Lower leg skin (tissue), 4 donors: ENCODE data around the gene ATIC. TPM values are rescaled to one million over a fixed set of nuclear protein-coding genes. Genes with fewer than 3 reads are reported as not detected.

Experiments used
- DNase-seq, 2 donors: peaks; one replicate each; pipeline ENCODE4 v3.0.0-alpha.2; 2019; ENCODE audit warnings: low spot score in 2 of 2
- H3K4me3 ChIP-seq: fragments of 200-600 bp; sonication (generic); 2 replicates; pipeline ENCODE4 v1.5.1; 2017; ENCODE audit warnings: mild to moderate bottlenecking, low read depth; ENCODE audit not compliant: poor library complexity, severe bottlenecking
- CTCF ChIP-seq, 3 donors: fragments of 450-650 bp; IDR thresholded peaks; one replicate each; pipeline ENCODE4 v1.5.1; 2016; ENCODE audit warnings: antibody characterized with exemption in 3 of 3, mild to moderate bottlenecking in 3 of 3, moderate library complexity in 2 of 3
- POLR2A ChIP-seq, 2 donors: fragments of 450-650 bp; IDR thresholded peaks; one replicate each; pipeline ENCODE4 v1.6.1; 2016 to 2017; ENCODE audit warnings: antibody characterized with exemption in 2 of 2, mild to moderate bottlenecking in 1 of 2, moderate library complexity in 1 of 2
- WGBS, 2 donors: methylation state at CpG; one replicate each; pipeline ENCODE4 v1.1.5; 2018; 5-methylcytosine and 5-hydroxymethylcytosine counted together
- intact Hi-C: fragments of 100-400 bp; cut with DNase I; formaldehyde crosslinking; loops from one replicate; pipeline ENCODE4 v1.15.0; 2023; ENCODE audit warnings: low total_unique reads
- total RNA-seq, 4 donors: library from RNA; depleted of rRNA; stranded (reverse); fragments of >200 nt; gene quantifications; one replicate each; pipeline ENCODE4 v1.1.0, GENCODE V29; 2016

The ATIC gene
- total RNA-seq, 4 donors from 2014 or later = 29.7 to 48.6 (median 34.6) TPM

GRCh38 chr2:215375467-215375830 lies 63.6 kb downstream of the ATIC start:
- WGBS, 2 donors = 95 to 97% methylated on average over 6 of the region's 6 CpGs
- intact Hi-C loops = no loop called here
- DNase-seq = no peak
- H3K4me3 ChIP-seq = no peak overlapping the region
- no peak for TF ChIP-seq CTCF (IDR thresholded peaks at IDR 0.05)
- TF ChIP-seq POLR2A (IDR thresholded peaks at IDR 0.05) = no peak

GRCh38 chr2:215376103-215376780 lies 64.4 kb downstream of the ATIC start:
- intact Hi-C loops = no loop called here
- no peak for DNase-seq
- WGBS, 2 donors = 87% methylated on average over 9 of the region's 9 CpGs
- no peak overlapping the region for H3K4me3 ChIP-seq
- TF ChIP-seq CTCF (IDR thresholded peaks at IDR 0.05) (no peak), POLR2A (IDR thresholded peaks at IDR 0.05) (no peak)

GRCh38 chr2:215377283-215377682 lies 65.4 kb downstream of the ATIC start:
- WGBS, 2 donors = 98 to 100% methylated on average over 2 of the region's 2 CpGs
- intact Hi-C loops = no loop called here
- no peak for TF ChIP-seq CTCF (IDR thresholded peaks at IDR 0.05)
- TF ChIP-seq POLR2A (IDR thresholded peaks at IDR 0.05) = no peak
- no peak overlapping the region for H3K4me3 ChIP-seq
- no peak for DNase-seq

GRCh38 chr2:215378045-215378444 lies 66.2 kb downstream of the ATIC start:
- TF ChIP-seq POLR2A (IDR thresholded peaks at IDR 0.05) = no peak
- TF ChIP-seq CTCF (IDR thresholded peaks at IDR 0.05) = no peak
- 94 to 96% methylated on average over 3 of the region's 3 CpGs for WGBS, 2 donors
- intact Hi-C loops = no loop called here
- no peak overlapping the region for H3K4me3 ChIP-seq
- DNase-seq = no peak

- 91 to 94% methylated on average over 7 of the region's 7 CpGs for WGBS, 2 donors
- intact Hi-C loops = no loop called here
- no peak for TF ChIP-seq POLR2A (IDR thresholded peaks at IDR 0.05)
- TF ChIP-seq CTCF (IDR thresholded peaks at IDR 0.05) = no peak
- H3K4me3 ChIP-seq = no peak overlapping the region
- no peak for DNase-seq
Measured at GRCh38 chr2:215379039-215379438, 67.2 kb downstream of the ATIC start.

- intact Hi-C loops = no loop called here
- no peak overlapping the region for H3K4me3 ChIP-seq
- WGBS, 2 donors = 95 to 97% methylated on average over 6 of the region's 6 CpGs
- DNase-seq = no peak
- TF ChIP-seq CTCF (IDR thresholded peaks at IDR 0.05) = no peak
- TF ChIP-seq POLR2A (IDR thresholded peaks at IDR 0.05) = no peak
Measured at GRCh38 chr2:215379948-215380347, 68.1 kb downstream of the ATIC start.
